ENCODE results near the gene EPSTI1.

The EPSTI1 gene

DNA sequence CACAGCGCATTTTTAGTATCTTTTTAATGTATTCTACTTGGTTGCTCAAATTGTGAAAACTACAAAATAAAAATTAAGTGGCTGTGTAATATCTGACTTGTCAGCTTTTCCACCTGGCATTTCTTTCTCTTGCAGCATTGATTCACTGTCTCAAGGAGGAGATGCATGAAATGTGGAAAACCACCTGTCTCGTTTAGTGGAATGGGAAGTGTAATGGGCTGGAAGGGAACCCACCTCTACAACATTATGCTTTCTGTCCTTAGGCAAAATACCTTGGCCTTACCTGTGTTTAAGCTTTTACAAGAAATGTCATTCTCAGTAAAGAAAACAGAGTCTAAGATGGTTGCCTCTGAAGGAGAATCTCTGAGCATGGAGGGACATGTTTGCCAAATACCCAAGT is 142.8 kb downstream of the EPSTI1 start:
- no peak for DNase-seq (ENCODE audit: low spot score)

DNA sequence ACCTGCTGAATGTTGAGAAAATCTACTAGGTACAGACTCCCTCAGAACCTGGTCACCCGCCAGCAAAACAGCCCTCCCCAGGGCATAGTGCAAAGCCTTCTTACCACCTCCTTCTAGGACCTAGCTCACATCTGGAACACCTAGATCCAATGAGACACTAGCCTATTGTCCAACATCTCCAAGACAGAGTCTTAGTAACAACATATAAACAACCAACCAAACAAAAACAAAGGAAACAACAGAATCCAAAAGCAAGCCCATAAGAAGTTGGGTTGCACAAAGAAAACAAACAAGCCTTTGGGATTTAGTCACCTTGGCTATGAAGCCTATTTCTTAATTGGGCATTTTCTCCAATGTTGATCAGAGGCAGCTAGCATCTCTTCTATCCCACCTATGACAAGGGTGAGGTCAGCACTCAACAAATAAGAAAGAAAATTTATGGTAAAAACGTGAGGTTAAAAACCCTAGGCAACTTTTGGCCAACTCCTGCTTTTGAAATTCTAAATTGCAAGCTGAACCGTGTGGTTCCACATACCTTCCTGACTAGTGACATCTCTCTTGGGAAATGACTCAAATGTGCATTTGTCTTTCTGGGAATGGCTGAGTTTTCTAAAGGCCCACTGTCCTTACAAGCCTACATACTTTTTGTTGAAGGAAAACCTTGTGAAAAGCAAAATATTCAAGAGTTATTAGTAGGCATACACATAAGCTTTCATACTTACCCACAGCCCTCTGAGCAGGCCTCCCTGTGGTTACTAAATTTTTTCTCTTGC is 144.0 kb downstream of the EPSTI1 start:
- DNase-seq (ENCODE audit: low spot score), result no peak

DNA sequence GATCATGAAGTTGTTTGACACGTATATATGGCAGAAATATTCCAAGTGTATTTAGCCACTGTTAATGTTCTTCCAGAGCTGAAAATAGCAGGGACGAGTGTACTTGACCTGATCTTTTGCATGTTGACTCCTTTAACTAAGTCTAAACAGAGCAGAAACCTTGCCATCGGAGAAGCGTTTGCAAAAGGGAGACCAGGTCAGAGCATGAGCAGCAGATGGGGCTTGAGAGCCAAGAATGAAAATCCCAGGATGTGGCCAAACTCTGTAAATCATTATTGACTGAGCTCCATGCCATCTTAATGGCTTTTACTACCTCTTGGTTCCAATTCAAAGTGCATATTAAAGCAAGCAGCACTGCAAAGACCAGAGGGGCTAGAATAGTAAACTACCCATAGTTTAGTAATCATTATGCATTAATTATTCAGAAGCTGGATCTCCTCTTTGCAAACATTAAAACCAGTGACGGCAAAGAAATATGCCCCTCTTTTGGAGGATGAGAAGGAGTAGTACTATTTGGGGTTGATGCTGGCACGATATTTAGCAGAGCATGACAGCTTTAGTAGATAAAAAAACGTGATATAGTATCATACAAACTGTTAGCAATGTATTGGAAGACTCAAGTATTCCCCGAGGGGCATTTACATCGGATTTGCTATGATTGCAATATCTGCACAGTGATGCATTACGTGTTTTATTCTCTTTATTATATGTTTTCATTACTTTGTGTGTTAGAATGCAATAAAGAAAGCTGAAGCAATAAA is 154.9 kb downstream of the EPSTI1 start:
- no peak for DNase-seq (ENCODE audit: low spot score)

Measured in NAMALWA (cell line).